MCF 10A (cell line): Measurements from ENCODE around the gene AP2M1. TPM values are rescaled to one million over a fixed set of nuclear protein-coding genes. Genes with fewer than 3 reads are reported as not detected.
"Not testable (repeated sequence)": the region's sequence is repeated elsewhere in the genome, so short reads cannot be mapped to it uniquely, and the experiment has no call there.

Source experiments
- BruUV-seq: library from RNA; stranded (reverse); fragments of 400-500 nt; replicated peaks from 2 replicates; lab custom pipeline; 2021; lab: Mats Ljungman, UMichigan
- CTCF ChIA-PET: fragments of 300-600 bp; sonication (Branson Sonifier 250); formaldehyde crosslinking; extraction: SDS; loops from one replicate; lab custom pipeline; 2021; ENCODE audit warnings: antibody characterized with exemption, inconsistent platforms; lab: Yijun Ruan, JAX
- POLR2A ChIA-PET: fragments of 300-600, 350-650 bp; sonication (Branson Sonifier 250); formaldehyde crosslinking; extraction: SDS; loops from one replicate; lab custom pipeline; 2020; ENCODE audit warnings: antibody characterized with exemption, inconsistent platforms; lab: Yijun Ruan, JAX
- DNase-seq: peaks from one replicate; pipeline ENCODE4 v3.0.0-alpha.2; 2018; ENCODE audit not compliant: unreplicated experiment
- H3K27ac Mint-ChIP-seq: one replicate; pipeline ENCODE4 v1.8.0; 2022; ENCODE audit warnings: mild to moderate bottlenecking, low read depth, mixed read lengths; ENCODE audit not compliant: unreplicated experiment
- H3K27me3 Mint-ChIP-seq: one replicate; pipeline ENCODE4 v1.8.0; 2022; ENCODE audit warnings: mixed read lengths; ENCODE audit not compliant: insufficient read depth, unreplicated experiment
- H3K36me3 Mint-ChIP-seq: one replicate; pipeline ENCODE4 v1.8.0; 2022; ENCODE audit warnings: mild to moderate bottlenecking, moderate library complexity, mixed read lengths; ENCODE audit not compliant: insufficient read depth, unreplicated experiment
- H3K4me1 Mint-ChIP-seq: one replicate; pipeline ENCODE4 v1.8.0; 2022; ENCODE audit warnings: mixed read lengths; ENCODE audit not compliant: insufficient read depth, unreplicated experiment
- H3K4me3 Mint-ChIP-seq: one replicate; pipeline ENCODE4 v1.8.0; 2022; ENCODE audit warnings: mild to moderate bottlenecking, moderate library complexity, mixed read lengths; ENCODE audit not compliant: unreplicated experiment
- H3K9me3 Mint-ChIP-seq: one replicate; pipeline ENCODE4 v1.8.0; 2022; ENCODE audit warnings: mixed read lengths; ENCODE audit not compliant: unreplicated experiment
- intact Hi-C: fragments of 100-400 bp; cut with micrococcal nuclease; formaldehyde crosslinking; loops from 2 replicates; pipeline ENCODE4 v1.14.1; 2022
- total RNA-seq: library from RNA; stranded (reverse); gene quantifications from 2 replicates; pipeline ENCODE4 v1.2.3, GENCODE V29; 2022
- TF ChIP-seq, protein P1 (sequence below): fragments of 200-600 bp; IDR thresholded peaks from one replicate; pipeline ENCODE4 v1.8.0; 2022; ENCODE audit warnings: antibody characterized with exemption, mild to moderate bottlenecking; ENCODE audit not compliant: unreplicated experiment

AP2M1 gene
- total RNA-seq, 1 experiment from 2014 or later = 301 TPM

DNA sequence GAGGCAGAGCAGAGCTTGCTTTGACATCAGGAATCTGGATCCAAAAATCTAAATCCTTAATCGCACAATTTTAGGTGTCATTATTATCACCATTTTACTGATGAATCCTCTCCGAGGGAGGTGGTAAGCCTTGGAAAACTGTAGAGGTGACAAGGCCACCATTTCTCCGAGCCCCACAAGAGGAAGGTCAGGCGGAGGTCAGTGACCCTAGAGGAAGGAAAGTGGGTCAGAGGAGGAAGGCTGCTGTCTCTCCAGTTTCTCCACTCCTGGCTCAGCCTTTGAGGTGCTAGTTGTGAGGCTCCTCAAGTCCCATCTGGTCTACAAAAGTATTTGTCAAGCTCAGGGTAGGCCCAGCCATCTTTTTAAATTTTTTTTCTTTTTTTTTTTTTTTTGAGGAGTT, 16.3 kb upstream of the AP2M1 start:
- Mint-ChIP-seq H3K27ac (no peak overlapping the region), H3K36me3 (peaks cover 8% of the 10 kb centered on the region), H3K4me3 (no peak overlapping the region), H3K27me3 (no peaks in the 10 kb centered on the region), H3K9me3 (no peaks in the 10 kb centered on the region), H3K4me1 (peaks cover 30% of the 10 kb centered on the region)
- CTCF ChIA-PET = interaction anchor here (0.6 to 1.3 kb wide), 3 partner anchors 13 to 148 kb away, joined by 3 read pairs; no protein-coding TSS in a partner anchor
- intact Hi-C loops = no loop called here
- POLR2A ChIA-PET = interaction anchor here (0.7 to 3.6 kb wide), 3 partner anchors 16 to 464 kb away, joined by 3 to 59 read pairs (median 24); partner anchors contain the start of genes AP2M1 and EIF2B5
- DNase-seq = no peak
- no TSS peak for BruUV-seq
- TF ChIP-seq, protein P1, sequence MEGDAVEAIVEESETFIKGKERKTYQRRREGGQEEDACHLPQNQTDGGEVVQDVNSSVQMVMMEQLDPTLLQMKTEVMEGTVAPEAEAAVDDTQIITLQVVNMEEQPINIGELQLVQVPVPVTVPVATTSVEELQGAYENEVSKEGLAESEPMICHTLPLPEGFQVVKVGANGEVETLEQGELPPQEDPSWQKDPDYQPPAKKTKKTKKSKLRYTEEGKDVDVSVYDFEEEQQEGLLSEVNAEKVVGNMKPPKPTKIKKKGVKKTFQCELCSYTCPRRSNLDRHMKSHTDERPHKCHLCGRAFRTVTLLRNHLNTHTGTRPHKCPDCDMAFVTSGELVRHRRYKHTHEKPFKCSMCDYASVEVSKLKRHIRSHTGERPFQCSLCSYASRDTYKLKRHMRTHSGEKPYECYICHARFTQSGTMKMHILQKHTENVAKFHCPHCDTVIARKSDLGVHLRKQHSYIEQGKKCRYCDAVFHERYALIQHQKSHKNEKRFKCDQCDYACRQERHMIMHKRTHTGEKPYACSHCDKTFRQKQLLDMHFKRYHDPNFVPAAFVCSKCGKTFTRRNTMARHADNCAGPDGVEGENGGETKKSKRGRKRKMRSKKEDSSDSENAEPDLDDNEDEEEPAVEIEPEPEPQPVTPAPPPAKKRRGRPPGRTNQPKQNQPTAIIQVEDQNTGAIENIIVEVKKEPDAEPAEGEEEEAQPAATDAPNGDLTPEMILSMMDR = no peak

DNA sequence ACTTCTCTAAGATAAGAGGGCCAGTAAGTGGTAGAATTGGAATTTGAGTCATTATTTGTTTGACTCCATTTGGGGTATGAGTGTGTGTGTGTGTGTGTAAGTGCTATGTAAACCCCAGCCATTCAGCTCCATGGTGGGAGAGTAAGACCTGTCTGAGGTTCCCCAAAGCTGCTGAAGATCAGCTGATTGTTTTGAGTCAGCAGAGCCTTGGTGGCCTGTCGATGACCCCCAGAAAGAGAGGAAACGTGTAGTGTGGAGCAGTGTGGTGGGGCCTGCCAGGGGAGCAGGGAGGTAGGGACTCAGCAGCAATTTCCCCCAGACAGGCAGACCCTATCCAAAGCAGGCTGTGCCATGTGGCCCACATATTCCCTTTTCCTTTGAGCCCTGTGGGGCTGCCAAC, 14.2 kb upstream of the AP2M1 start:
- no TSS peak for BruUV-seq
- peaks cover 30% of the 10 kb centered on the region for H3K4me1 Mint-ChIP-seq
- H3K4me3 Mint-ChIP-seq = no peak overlapping the region
- DNase-seq = no peak
- H3K36me3 Mint-ChIP-seq = peaks cover 17% of the 10 kb centered on the region
- no peaks in the 10 kb centered on the region for H3K9me3 Mint-ChIP-seq
- H3K27ac Mint-ChIP-seq = peak overlapping the region; percentile 42
- TF ChIP-seq, protein P1 = no peak
- ChIA-PET POLR2A (no interaction called here), CTCF (interaction anchor here (0.5 to 1.1 kb wide), 3 partner anchors 12 to 37 kb away, joined by 3 read pairs; no protein-coding TSS in a partner anchor)
- H3K27me3 Mint-ChIP-seq = no peaks in the 10 kb centered on the region
- intact Hi-C loops = no loop called here

- H3K27ac Mint-ChIP-seq, DNase-seq, H3K9me3 Mint-ChIP-seq, H3K4me3 Mint-ChIP-seq, BruUV-seq, H3K27me3 Mint-ChIP-seq, POLR2A ChIA-PET, intact Hi-C loops: not testable (repeated sequence)
- Mint-ChIP-seq H3K36me3 (peaks cover 34% of the 10 kb centered on the region), H3K4me1 (peaks cover 23% of the 10 kb centered on the region)
- CTCF ChIA-PET = interaction anchor here (0.6 kb wide), 1 partner anchor 270 kb away, joined by 3 read pairs; no protein-coding TSS in a partner anchor
Measured at GRCh38 chr3:184162571-184163070, 12.0 kb upstream of the AP2M1 start.

GRCh38 chr3:184164648-184165330, 9.9 kb upstream of the AP2M1 start:
- Mint-ChIP-seq H3K36me3 (peaks cover 42% of the 10 kb centered on the region), H3K27me3 (no peaks in the 10 kb centered on the region), H3K4me3 (no peak overlapping the region), H3K27ac (no peak overlapping the region), H3K9me3 (no peaks in the 10 kb centered on the region), H3K4me1 (peaks cover 17% of the 10 kb centered on the region)
- TF ChIP-seq, protein P1 = no peak
- no peak for DNase-seq
- intact Hi-C loops = no loop called here
- no TSS peak for BruUV-seq
- ChIA-PET CTCF (interaction anchor here (0.7 to 1.5 kb wide), 4 partner anchors 9 to 280 kb away, joined by 3 read pairs; partner anchors contain the start of gene PARL), POLR2A (interaction anchor here (0.7 to 1.0 kb wide), 2 partner anchors 10 to 11 kb away, joined by 3 to 4 read pairs; partner anchors contain the start of gene AP2M1)
